Measurements from ENCODE around the gene GATA2. TPM values are rescaled to one million over a fixed set of nuclear protein-coding genes. Genes with fewer than 3 reads are reported as not detected.

The GATA2 gene
- total RNA-seq, 4 donors from 2014 or later: 7.1 to 19.5 (median 9.7) TPM

GRCh38 chr3:128459461-128459820, 33.6 kb downstream of the GATA2 start:
- Histone ChIP-seq H3K4me1 (no peaks in the 10 kb centered on the region), H3K27ac (no peak overlapping the region), H3K4me3 (replicated peaks in 1 of 3) (no peak overlapping the region), H3K27me3 (no peaks in the 10 kb centered on the region), H3K9me3 (no peaks in the 10 kb centered on the region), H3K36me3 (no peaks in the 10 kb centered on the region)
- no peak for DNase-seq
- intact Hi-C loops (cut with DNase I): no loop called here
- no peak for TF ChIP-seq POLR2A (IDR thresholded peaks at IDR 0.05)
- TF ChIP-seq CTCF (IDR thresholded peaks at IDR 0.05): no peak
- WGBS, 2 donors: 73 to 90% methylated on average over 1 to 9 of the region's 9 CpGs

- intact Hi-C loops (cut with DNase I): no loop called here
- 66 to 76% methylated on average over 13 to 18 of the region's 18 CpGs for WGBS, 2 donors
- DNase-seq: no peak
- Histone ChIP-seq H3K36me3 (no peaks in the 10 kb centered on the region), H3K9me3 (no peaks in the 10 kb centered on the region), H3K4me1 (no peaks in the 10 kb centered on the region), H3K4me3 (replicated peaks in 1 of 3) (no peak overlapping the region), H3K27ac (no peak overlapping the region), H3K27me3 (no peaks in the 10 kb centered on the region)
- TF ChIP-seq CTCF (IDR thresholded peaks at IDR 0.05) (no peak), POLR2A (IDR thresholded peaks at IDR 0.05) (no peak)
Measured at GRCh38 chr3:128458746-128459460, 34.1 kb downstream of the GATA2 start.

- 76 to 91% methylated on average over 12 of the region's 12 CpGs for WGBS, 2 donors
- no peak for DNase-seq
- Histone ChIP-seq H3K9me3 (no peaks in the 10 kb centered on the region), H3K36me3 (no peaks in the 10 kb centered on the region), H3K27ac (no peak overlapping the region), H3K27me3 (no peaks in the 10 kb centered on the region), H3K4me1 (no peaks in the 10 kb centered on the region), H3K4me3 (replicated peaks in 1 of 3) (no peak overlapping the region)
- TF ChIP-seq CTCF (IDR thresholded peaks at IDR 0.05) (no peak), POLR2A (IDR thresholded peaks at IDR 0.05) (no peak)
- intact Hi-C loops (cut with DNase I): no loop called here
Measured at GRCh38 chr3:128457937-128458336, 35.1 kb downstream of the GATA2 start.

GRCh38 chr3:128456776-128457715, 36.0 kb downstream of the GATA2 start:
- 48 to 54% methylated on average over 25 to 26 of the region's 27 CpGs for WGBS, 2 donors
- no peak for DNase-seq
- no peaks in the 10 kb centered on the region for H3K4me1 ChIP-seq
- no peaks in the 10 kb centered on the region for H3K9me3 ChIP-seq
- H3K4me3 ChIP-seq (replicated peaks in 1 of 3): no peak overlapping the region
- intact Hi-C loops (cut with DNase I): no loop called here
- no peak overlapping the region for H3K27ac ChIP-seq
- no peaks in the 10 kb centered on the region for H3K27me3 ChIP-seq
- no peaks in the 10 kb centered on the region for H3K36me3 ChIP-seq
- TF ChIP-seq CTCF (IDR thresholded peaks at IDR 0.05) (no peak), POLR2A (IDR thresholded peaks at IDR 0.05) (no peak)

Measured in thyroid gland (tissue), 4 donors.